Measurements from ENCODE around the gene EHF. TPM values are rescaled to one million over a fixed set of nuclear protein-coding genes. Genes with fewer than 3 reads are reported as not detected.

The EHF gene
- total RNA-seq, 3 donors from 2014 or later: 0.16 to 0.40 (median 0.37) TPM

Other genes with a start within 250 kb of the EHF start
- gene CAT, start 182.2 kb upstream of the EHF start, total RNA-seq: 10 to 100 TPM; 11.8 to 14.6 (median 13.5) TPM
- not detected for gene ELF5, start 107.3 kb upstream of the EHF start, total RNA-seq